Erythroblast (primary cell): ENCODE results near the gene KIRREL3.
"Not testable (repeated sequence)": the region's sequence is repeated elsewhere in the genome, so short reads cannot be mapped to it uniquely, and the experiment has no call there.

Experiments used
- GATA1 ChIP-seq: IDR thresholded peaks from 2 replicates; pipeline ENCODE4 v1.6.1; 2011; ENCODE audit warnings: low read depth, mild to moderate bottlenecking, control low read depth, low read length, moderate library complexity
- POLR2A ChIP-seq: IDR thresholded peaks from 2 replicates; pipeline ENCODE4 v1.6.1; 2011; ENCODE audit warnings: mild to moderate bottlenecking, low read length

GRCh38 chr11:126396266-126396665 lies 604.3 kb downstream of the KIRREL3 start:
- TF ChIP-seq POLR2A, GATA1: not testable (repeated sequence)
